ENCODE data around the gene PTCD1.

- TF ChIP-seq POLR2A (IDR thresholded peaks at IDR 0.05; ENCODE audit: low read length) (no peak), GATA1 (IDR thresholded peaks at IDR 0.05; ENCODE audit: low read depth, low read length) (no peak)
Measured at GRCh38 chr7:99465421-99465768, 26.8 kb upstream of the PTCD1 start.

All from erythroblast (primary cell).